MCF 10A (cell line): ENCODE measurements around the gene FGFR4. TPM values are rescaled to one million over a fixed set of nuclear protein-coding genes. Genes with fewer than 3 reads are reported as not detected.

ENCODE experiments used
- BruUV-seq: library from RNA; stranded (reverse); fragments of 400-500 nt; replicated peaks from 2 replicates; lab custom pipeline; 2021; lab: Mats Ljungman, UMichigan
- CTCF ChIA-PET: fragments of 300-600 bp; sonication (Branson Sonifier 250); formaldehyde crosslinking; extraction: SDS; loops from one replicate; lab custom pipeline; 2021; ENCODE audit warnings: antibody characterized with exemption, inconsistent platforms; lab: Yijun Ruan, JAX
- POLR2A ChIA-PET: fragments of 300-600, 350-650 bp; sonication (Branson Sonifier 250); formaldehyde crosslinking; extraction: SDS; loops from one replicate; lab custom pipeline; 2020; ENCODE audit warnings: antibody characterized with exemption, inconsistent platforms; lab: Yijun Ruan, JAX
- DNase-seq: peaks from one replicate; pipeline ENCODE4 v3.0.0-alpha.2; 2018; ENCODE audit not compliant: unreplicated experiment
- H3K27ac Mint-ChIP-seq: one replicate; pipeline ENCODE4 v1.8.0; 2022; ENCODE audit warnings: mild to moderate bottlenecking, low read depth, mixed read lengths; ENCODE audit not compliant: unreplicated experiment
- H3K27me3 Mint-ChIP-seq: one replicate; pipeline ENCODE4 v1.8.0; 2022; ENCODE audit warnings: mixed read lengths; ENCODE audit not compliant: insufficient read depth, unreplicated experiment
- H3K36me3 Mint-ChIP-seq: one replicate; pipeline ENCODE4 v1.8.0; 2022; ENCODE audit warnings: mild to moderate bottlenecking, moderate library complexity, mixed read lengths; ENCODE audit not compliant: insufficient read depth, unreplicated experiment
- H3K4me1 Mint-ChIP-seq: one replicate; pipeline ENCODE4 v1.8.0; 2022; ENCODE audit warnings: mixed read lengths; ENCODE audit not compliant: insufficient read depth, unreplicated experiment
- H3K4me3 Mint-ChIP-seq: one replicate; pipeline ENCODE4 v1.8.0; 2022; ENCODE audit warnings: mild to moderate bottlenecking, moderate library complexity, mixed read lengths; ENCODE audit not compliant: unreplicated experiment
- H3K9me3 Mint-ChIP-seq: one replicate; pipeline ENCODE4 v1.8.0; 2022; ENCODE audit warnings: mixed read lengths; ENCODE audit not compliant: unreplicated experiment
- CTCF ChIP-seq: fragments of 200-600 bp; IDR thresholded peaks from one replicate; pipeline ENCODE4 v1.8.0; 2022; ENCODE audit warnings: antibody characterized with exemption, mild to moderate bottlenecking; ENCODE audit not compliant: unreplicated experiment
- intact Hi-C: fragments of 100-400 bp; cut with micrococcal nuclease; formaldehyde crosslinking; loops from 2 replicates; pipeline ENCODE4 v1.14.1; 2022
- total RNA-seq: library from RNA; stranded (reverse); gene quantifications from 2 replicates; pipeline ENCODE4 v1.2.3, GENCODE V29; 2022

Gene FGFR4
- total RNA-seq, 1 experiment from 2014 or later, result 1.8 TPM

DNA sequence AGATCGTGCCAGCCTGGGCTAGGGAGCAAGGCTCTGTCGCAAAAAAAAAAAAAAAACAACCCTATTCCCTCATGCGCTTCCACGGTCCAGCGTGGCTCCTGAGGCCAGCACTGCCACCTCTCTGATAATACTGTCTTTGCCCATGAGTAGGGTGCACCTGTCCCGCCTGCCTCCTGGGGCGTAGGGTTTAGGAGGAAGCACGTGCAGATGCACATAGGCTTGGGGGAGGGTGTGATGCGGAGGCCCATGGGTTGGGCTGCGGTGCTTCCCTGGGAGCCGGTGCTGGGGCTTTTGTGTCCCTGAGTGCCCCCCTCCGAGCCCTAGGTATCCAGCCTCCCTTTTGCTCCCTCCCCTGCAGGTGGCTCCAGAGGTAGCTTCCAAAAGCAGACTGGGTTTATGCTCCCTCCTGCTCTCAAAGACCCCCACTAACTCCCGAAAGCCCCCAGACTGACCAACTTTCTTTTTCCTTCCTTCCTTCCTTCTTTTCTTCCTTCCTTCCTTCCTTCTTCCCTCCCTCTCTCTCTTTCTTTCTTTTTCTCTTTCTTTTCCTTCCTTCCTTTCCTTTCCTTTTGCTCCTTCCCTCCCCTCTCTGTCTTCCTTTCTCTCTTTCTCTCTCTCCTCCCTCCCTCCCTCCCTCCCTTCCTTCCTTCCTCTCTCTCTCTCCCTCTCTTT is 12.8 kb downstream of the FGFR4 start:
- H3K27me3 Mint-ChIP-seq, result peaks cover 23% of the 10 kb centered on the region
- H3K4me3 Mint-ChIP-seq, result no peak overlapping the region
- intact Hi-C loops, result no loop called here
- no peaks in the 10 kb centered on the region for H3K9me3 Mint-ChIP-seq
- POLR2A ChIA-PET, result interaction anchor here (0.5 kb wide), 1 partner anchor 118 kb away, joined by 4 read pairs; no protein-coding TSS in a partner anchor
- H3K27ac Mint-ChIP-seq, result no peak overlapping the region
- no peak for TF ChIP-seq CTCF
- BruUV-seq, result no TSS peak
- peaks cover 6% of the 10 kb centered on the region for H3K4me1 Mint-ChIP-seq
- no peaks in the 10 kb centered on the region for H3K36me3 Mint-ChIP-seq
- DNase-seq, result no peak
- CTCF ChIA-PET, result interaction anchor here (0.7 to 1.6 kb wide), 5 partner anchors 11 to 290 kb away, joined by 3 to 12 read pairs (median 3); partner anchors contain the start of gene FGFR4

DNA sequence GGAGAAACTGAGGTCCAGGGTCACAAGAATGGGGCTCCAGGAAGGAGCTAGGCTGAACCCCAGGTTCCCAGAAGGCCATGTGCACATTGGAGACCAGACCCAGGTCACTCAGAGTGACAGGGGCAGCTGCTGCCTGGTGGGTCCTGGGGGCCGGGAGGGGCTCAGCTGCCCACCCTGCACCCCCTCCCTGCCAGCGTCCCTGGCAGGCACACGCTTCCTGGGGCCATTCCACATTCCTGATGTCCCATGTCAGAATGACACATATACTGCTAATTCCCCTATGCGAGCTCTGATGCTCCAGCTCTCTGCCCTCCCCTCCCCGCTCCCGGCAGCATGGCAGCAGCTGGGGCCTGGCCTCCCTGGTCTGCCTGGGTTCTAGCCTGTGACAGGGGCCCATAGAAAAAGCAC is 14.0 kb downstream of the FGFR4 start:
- intact Hi-C loops, result no loop called here

DNA sequence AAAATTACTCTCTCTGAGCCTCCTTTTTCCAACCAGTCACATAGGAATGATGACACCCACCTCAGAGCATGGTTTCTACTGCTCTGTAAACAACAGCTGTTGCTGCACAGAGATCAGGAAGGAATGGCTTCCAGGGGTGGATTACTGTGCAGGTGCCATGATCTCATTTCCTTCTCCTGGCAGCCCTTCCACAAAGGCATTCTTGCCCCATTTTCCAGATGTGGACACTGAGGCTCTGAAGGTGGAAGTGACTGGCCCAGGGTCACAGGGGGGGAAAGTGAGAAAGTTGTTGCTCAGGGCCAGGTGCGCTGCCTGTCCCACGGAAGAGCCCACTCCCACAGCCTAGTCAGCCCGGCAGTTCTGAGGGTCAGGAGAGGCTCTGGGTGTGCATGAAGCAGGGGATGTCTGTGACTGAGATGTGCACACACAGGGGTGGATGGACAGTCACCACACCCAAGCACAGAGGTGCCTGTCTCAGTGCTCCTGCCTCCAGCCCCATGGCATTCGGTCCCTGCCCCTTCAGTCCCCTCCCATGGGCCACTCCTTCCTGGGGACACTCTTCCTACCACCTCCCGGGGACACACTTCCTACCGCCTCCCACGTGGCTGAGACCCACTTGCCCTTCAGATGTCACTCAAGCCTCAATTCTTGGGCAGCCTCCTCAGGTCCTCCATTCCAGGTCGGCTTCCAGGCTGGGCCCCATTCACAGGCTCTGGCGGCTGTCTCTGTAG is 17.0 kb downstream of the FGFR4 start:
- no peaks in the 10 kb centered on the region for H3K36me3 Mint-ChIP-seq
- H3K27me3 Mint-ChIP-seq, result peaks cover 34% of the 10 kb centered on the region
- ChIA-PET POLR2A (no interaction called here), CTCF (interaction anchor here (0.7 to 1.5 kb wide), 3 partner anchors 10 to 36 kb away, joined by 4 to 8 read pairs (median 8); no protein-coding TSS in a partner anchor)
- H3K4me3 Mint-ChIP-seq, result no peak overlapping the region
- intact Hi-C loops, result no loop called here
- no peaks in the 10 kb centered on the region for H3K9me3 Mint-ChIP-seq
- H3K27ac Mint-ChIP-seq, result no peak overlapping the region
- DNase-seq, result no peak
- no TSS peak for BruUV-seq
- TF ChIP-seq CTCF, result no peak
- no peaks in the 10 kb centered on the region for H3K4me1 Mint-ChIP-seq

More for the DNA sequence above, 14.0 kb downstream of the FGFR4 start:
- Mint-ChIP-seq H3K27me3 (peaks cover 23% of the 10 kb centered on the region), H3K4me1 (no peaks in the 10 kb centered on the region), H3K36me3 (no peaks in the 10 kb centered on the region), H3K4me3 (no peak overlapping the region), H3K9me3 (no peaks in the 10 kb centered on the region), H3K27ac (no peak overlapping the region)
- no TSS peak for BruUV-seq
- POLR2A ChIA-PET, result interaction anchor here (0.6 kb wide), 1 partner anchor 8 kb away, joined by 3 read pairs; no protein-coding TSS in a partner anchor
- no peak for TF ChIP-seq CTCF
- DNase-seq, result no peak
- CTCF ChIA-PET, result interaction anchor here (0.6 to 2.8 kb wide), 5 partner anchors 10 to 176 kb away, joined by 3 to 11 read pairs (median 4); partner anchors contain the start of gene FGFR4
